Left ventricle myocardium inferior (tissue), 1 donor: ENCODE data around the gene MAGI2. TPM values are rescaled to one million over a fixed set of nuclear protein-coding genes. Genes with fewer than 3 reads are reported as not detected.
"Not testable (repeated sequence)": the region's sequence is repeated elsewhere in the genome, so short reads cannot be mapped to it uniquely, and the experiment has no call there.

Experiments
- DNase-seq: peaks from one replicate; pipeline ENCODE4 v3.0.0-alpha.2; 2020
- H3K27ac ChIP-seq: fragments of 200-600 bp; replicated peaks from 2 replicates; pipeline ENCODE4 v1.8.0; 2021
- H3K27me3 ChIP-seq: fragments of 200-600 bp; 2 replicates; pipeline ENCODE4 v1.8.0; 2021; ENCODE audit warnings: low read depth
- H3K36me3 ChIP-seq: fragments of 200-600 bp; 2 replicates; pipeline ENCODE4 v1.8.0; 2021
- H3K4me1 ChIP-seq: fragments of 200-600 bp; 2 replicates; pipeline ENCODE4 v1.8.0; 2021
- H3K4me3 ChIP-seq: fragments of 200-600 bp; 2 replicates; pipeline ENCODE4 v1.8.0; 2021; ENCODE audit warnings: mild to moderate bottlenecking, moderate library complexity
- H3K9me3 ChIP-seq: fragments of 200-600 bp; replicated peaks from 2 replicates; pipeline ENCODE4 v1.8.0; 2021
- intact Hi-C: fragments of 100-400 bp; cut with micrococcal nuclease; formaldehyde crosslinking; loops from one replicate; pipeline ENCODE4 v1.11.0; 2022
- total RNA-seq: library from RNA; stranded (reverse); fragmentation: NEBNext Ultra II Directional; extraction: Animal tissue kit (Norgen Biotek cat#: 25700); gene quantifications from one replicate; pipeline ENCODE4 v1.2.1, GENCODE V29; 2021
- TF ChIP-seq, protein P1 (sequence below): fragments of 200-600 bp; IDR thresholded peaks from 2 replicates; pipeline ENCODE4 v1.8.0; 2021; ENCODE audit warnings: antibody characterized with exemption, mild to moderate bottlenecking, borderline replicate concordance
- donor health status: DM: no; HTN: yes; CAD: no; lungs with severe emphysema.

Gene MAGI2
- total RNA-seq, 1 donor from 2014 or later = 4.5 TPM

DNA sequence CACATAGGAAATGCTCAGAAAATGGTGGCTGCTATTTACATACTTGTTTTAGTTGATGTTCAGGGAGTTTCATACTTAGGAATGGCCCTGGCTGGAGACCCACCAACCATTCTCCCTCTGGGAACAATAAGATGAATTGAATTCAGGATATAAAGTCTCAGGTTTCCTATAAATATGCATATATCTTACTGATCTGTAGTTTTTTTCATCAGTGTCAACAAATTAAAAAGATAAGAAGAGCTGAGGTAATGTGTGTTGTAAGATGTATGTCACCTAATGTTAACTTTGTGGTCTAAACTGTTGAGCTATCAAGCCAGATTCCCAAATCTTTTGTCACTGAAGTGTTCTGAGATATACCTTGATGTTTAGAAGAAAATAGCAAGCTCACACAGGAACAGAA is 457.5 kb downstream of the MAGI2 start:
- Histone ChIP-seq H3K4me1 (no peaks in the 10 kb centered on the region), H3K36me3 (no peaks in the 10 kb centered on the region), H3K27me3 (no peaks in the 10 kb centered on the region), H3K27ac (no peak overlapping the region), H3K4me3 (no peak overlapping the region), H3K9me3 (no peaks in the 10 kb centered on the region)
- TF ChIP-seq, protein P1, sequence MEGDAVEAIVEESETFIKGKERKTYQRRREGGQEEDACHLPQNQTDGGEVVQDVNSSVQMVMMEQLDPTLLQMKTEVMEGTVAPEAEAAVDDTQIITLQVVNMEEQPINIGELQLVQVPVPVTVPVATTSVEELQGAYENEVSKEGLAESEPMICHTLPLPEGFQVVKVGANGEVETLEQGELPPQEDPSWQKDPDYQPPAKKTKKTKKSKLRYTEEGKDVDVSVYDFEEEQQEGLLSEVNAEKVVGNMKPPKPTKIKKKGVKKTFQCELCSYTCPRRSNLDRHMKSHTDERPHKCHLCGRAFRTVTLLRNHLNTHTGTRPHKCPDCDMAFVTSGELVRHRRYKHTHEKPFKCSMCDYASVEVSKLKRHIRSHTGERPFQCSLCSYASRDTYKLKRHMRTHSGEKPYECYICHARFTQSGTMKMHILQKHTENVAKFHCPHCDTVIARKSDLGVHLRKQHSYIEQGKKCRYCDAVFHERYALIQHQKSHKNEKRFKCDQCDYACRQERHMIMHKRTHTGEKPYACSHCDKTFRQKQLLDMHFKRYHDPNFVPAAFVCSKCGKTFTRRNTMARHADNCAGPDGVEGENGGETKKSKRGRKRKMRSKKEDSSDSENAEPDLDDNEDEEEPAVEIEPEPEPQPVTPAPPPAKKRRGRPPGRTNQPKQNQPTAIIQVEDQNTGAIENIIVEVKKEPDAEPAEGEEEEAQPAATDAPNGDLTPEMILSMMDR = no peak
- intact Hi-C loops = no loop called here
- no peak for DNase-seq

DNA sequence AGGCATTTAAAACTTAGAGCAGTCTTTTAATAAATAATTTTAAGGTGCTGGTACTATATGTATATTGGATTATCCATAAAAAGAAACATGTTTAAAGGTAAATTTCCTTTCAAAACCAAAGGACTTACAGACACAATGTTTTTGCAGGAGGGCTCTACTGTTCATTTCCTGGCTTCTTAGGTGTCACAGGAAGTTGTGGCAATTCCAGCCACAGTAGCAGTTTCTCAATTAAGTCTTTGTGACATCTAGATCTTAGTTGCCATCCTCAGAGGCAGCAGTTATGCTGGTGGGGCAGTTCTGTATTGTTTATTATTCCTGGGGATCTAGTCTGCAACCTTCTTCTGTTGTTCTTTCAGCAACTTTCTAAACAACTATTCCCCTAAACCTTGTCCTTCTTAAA is 460.1 kb downstream of the MAGI2 start:
- H3K4me3 ChIP-seq = no peak overlapping the region
- no peaks in the 10 kb centered on the region for H3K27me3 ChIP-seq
- H3K9me3 ChIP-seq = no peaks in the 10 kb centered on the region
- no peak for DNase-seq
- no peak overlapping the region for H3K27ac ChIP-seq
- no peaks in the 10 kb centered on the region for H3K36me3 ChIP-seq
- intact Hi-C loops = no loop called here
- TF ChIP-seq, protein P1 = no peak
- H3K4me1 ChIP-seq = no peaks in the 10 kb centered on the region

DNA sequence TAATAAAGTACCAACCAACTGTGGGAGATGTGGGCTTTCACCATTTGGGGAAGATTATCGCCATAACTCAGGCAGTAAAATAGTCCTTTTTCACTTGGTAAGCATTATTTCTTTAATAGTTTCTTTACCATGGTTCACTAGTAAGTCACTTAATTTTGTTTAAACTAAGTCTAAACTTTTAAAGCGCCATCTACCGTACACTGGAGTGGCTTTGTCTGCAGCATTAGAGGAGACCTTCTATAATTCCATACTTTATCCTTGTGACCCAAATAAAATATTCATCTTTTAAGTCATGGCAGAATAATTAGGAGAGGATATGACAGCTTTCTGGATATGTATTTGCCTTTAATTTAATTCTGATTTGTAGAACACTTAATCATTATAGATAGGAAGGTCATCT is 468.0 kb downstream of the MAGI2 start:
- no peaks in the 10 kb centered on the region for H3K36me3 ChIP-seq
- no peaks in the 10 kb centered on the region for H3K4me1 ChIP-seq
- H3K4me3 ChIP-seq = no peak overlapping the region
- no peaks in the 10 kb centered on the region for H3K27me3 ChIP-seq
- H3K9me3 ChIP-seq = peaks cover 7% of the 10 kb centered on the region
- intact Hi-C loops = no loop called here
- no peak for DNase-seq
- TF ChIP-seq, protein P1 = no peak
- H3K27ac ChIP-seq = no peak overlapping the region

DNA sequence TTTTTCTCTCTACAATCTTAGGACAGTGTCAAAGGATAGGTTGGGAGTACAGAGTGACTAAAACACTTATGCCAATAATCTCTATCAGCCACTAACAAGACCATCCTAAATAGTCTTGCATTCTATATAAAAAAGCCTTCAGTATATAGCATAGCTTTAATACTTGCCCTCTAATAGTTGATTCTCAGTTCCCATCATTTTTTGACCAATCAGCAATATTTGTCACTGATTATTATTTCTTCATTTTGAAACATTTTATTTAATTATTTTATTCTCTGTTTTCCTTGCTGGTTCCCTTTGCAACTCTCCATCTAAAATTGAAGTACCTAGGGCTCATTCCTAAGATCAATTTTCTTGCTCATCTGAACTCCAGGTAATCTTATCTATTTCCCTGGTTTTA is 470.0 kb downstream of the MAGI2 start:
- DNase-seq = no peak
- intact Hi-C loops = no loop called here
- H3K9me3 ChIP-seq = peaks cover 13% of the 10 kb centered on the region
- no peaks in the 10 kb centered on the region for H3K36me3 ChIP-seq
- no peaks in the 10 kb centered on the region for H3K4me1 ChIP-seq
- no peak overlapping the region for H3K4me3 ChIP-seq
- H3K27me3 ChIP-seq = no peaks in the 10 kb centered on the region
- H3K27ac ChIP-seq = no peak overlapping the region
- TF ChIP-seq, protein P1 = no peak

DNA sequence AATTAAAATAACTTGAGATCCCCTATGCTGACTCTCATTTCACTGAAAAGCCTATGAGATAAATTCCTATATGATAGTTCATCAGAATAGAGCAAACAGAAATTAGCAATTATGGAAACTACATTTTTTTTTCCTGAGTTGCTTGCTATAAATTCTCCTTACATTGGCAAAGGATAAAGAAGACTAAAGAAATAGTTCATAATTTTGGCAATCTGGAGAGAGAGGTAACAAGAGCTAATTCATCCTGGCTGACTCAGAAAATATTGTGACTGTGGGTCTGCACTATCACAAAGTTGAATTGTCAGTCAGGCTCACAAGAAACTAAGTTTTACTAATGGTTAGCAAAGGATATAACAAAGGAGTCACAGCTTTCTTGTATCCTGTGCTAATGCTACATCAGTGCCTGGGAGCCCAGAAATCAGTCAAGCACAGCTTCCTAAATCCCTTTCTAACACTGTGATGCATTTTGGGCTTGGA is 483.0 kb downstream of the MAGI2 start:
- no peaks in the 10 kb centered on the region for H3K36me3 ChIP-seq
- TF ChIP-seq, protein P1 = no peak
- intact Hi-C loops = no loop called here
- no peaks in the 10 kb centered on the region for H3K27me3 ChIP-seq
- H3K4me1 ChIP-seq = no peaks in the 10 kb centered on the region
- no peak overlapping the region for H3K4me3 ChIP-seq
- no peaks in the 10 kb centered on the region for H3K9me3 ChIP-seq
- H3K27ac ChIP-seq = no peak overlapping the region
- DNase-seq = no peak

DNA sequence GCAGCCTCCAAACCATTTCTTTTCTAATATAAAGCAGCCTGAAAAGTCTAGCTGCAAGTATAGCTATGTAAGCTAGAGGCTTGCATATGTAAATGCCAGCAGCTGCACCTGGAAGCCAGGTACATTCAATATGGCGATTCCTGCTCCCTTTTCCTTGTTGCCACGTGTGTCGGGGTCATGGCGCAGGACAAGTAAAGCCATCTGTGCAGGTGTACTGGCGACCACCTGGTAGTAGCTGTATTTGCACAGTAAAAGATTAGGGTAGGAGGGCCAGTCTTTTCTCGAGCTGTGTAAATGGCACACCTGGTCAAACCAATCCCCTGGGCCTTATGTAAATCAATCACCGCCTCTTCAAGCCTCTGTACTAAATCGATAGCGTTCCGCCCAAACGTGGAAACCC is 484.5 kb downstream of the MAGI2 start:
- intact Hi-C loops = no loop called here

DNA sequence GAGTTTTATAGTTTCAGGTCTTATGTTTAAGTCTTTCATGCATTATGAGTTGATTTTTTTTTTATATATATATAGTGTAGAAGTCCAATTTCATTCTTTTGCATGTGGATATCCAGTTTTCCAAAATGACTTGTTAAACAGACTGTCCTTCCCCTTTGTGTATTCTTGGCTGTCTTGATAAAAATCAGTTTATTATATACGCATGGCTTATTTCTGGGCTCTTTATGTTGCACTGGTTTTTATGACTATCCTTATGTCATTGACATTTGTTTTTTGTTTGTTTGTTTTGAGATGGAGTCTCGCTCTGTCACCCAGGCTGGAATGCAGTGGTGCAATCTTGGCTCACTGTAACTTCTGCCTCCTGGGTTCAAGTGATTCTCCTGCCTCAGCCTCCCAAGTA is 485.9 kb downstream of the MAGI2 start:
- H3K27me3 ChIP-seq, H3K4me3 ChIP-seq, DNase-seq, H3K4me1 ChIP-seq, H3K27ac ChIP-seq, intact Hi-C loops, H3K36me3 ChIP-seq, H3K9me3 ChIP-seq: not testable (repeated sequence)

More for the DNA sequence above, 484.5 kb downstream of the MAGI2 start:
- no peak overlapping the region for H3K27ac ChIP-seq
- TF ChIP-seq, protein P1 = no peak
- no peak for DNase-seq
- no peak overlapping the region for H3K4me3 ChIP-seq
- no peaks in the 10 kb centered on the region for H3K36me3 ChIP-seq
- H3K4me1 ChIP-seq = no peaks in the 10 kb centered on the region
- no peaks in the 10 kb centered on the region for H3K27me3 ChIP-seq
- no peaks in the 10 kb centered on the region for H3K9me3 ChIP-seq
